Keratinocyte (primary cell): ENCODE results near the gene BNC2.

Experiments used
- EZH2 ChIP-seq: IDR thresholded peaks from one replicate; pipeline ENCODE4 v1.6.1; 2012; ENCODE audit warnings: inconsistent platforms, mild to moderate bottlenecking, low read length, moderate library complexity
- TF ChIP-seq, protein P1 (sequence below), 3 experiments: IDR thresholded peaks in 1 of 3; conservative IDR thresholded peaks in 1 of 3; optimal IDR thresholded peaks in 1 of 3; 2 replicates in 2 of 3; 3 replicates in 1 of 3; pipeline versions ENCODE3 to v1.5.1; 2011; ENCODE audit warnings: low read length in 3 of 3, mild to moderate bottlenecking in 3 of 3, moderate library complexity in 2 of 3, control low read depth in 1 of 3, inconsistent platforms in 1 of 3; ENCODE audit not compliant: insufficient read depth in 2 of 3; ENCODE audit errors: extremely low read depth in 1 of 3

DNA sequence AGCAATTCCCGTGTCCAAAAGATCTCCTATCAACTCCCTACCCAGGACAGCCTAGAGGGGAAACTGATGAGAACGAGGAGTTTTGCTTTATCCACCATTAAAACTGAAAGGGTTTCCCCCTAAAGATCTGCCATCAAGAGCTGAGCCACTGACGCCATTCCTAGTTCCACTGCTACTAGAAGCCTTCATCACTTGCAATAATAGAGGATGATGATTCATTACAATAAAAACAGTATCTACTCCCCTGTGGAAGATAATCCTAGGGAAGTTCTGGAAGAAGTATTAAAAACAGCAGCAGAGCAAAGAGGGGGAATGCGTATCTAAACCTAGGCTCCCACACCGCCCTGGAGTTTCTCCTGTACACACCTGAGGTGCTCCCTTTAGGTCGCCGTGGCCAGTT, 394.5 kb downstream of the BNC2 start:
- TF ChIP-seq, protein P1, sequence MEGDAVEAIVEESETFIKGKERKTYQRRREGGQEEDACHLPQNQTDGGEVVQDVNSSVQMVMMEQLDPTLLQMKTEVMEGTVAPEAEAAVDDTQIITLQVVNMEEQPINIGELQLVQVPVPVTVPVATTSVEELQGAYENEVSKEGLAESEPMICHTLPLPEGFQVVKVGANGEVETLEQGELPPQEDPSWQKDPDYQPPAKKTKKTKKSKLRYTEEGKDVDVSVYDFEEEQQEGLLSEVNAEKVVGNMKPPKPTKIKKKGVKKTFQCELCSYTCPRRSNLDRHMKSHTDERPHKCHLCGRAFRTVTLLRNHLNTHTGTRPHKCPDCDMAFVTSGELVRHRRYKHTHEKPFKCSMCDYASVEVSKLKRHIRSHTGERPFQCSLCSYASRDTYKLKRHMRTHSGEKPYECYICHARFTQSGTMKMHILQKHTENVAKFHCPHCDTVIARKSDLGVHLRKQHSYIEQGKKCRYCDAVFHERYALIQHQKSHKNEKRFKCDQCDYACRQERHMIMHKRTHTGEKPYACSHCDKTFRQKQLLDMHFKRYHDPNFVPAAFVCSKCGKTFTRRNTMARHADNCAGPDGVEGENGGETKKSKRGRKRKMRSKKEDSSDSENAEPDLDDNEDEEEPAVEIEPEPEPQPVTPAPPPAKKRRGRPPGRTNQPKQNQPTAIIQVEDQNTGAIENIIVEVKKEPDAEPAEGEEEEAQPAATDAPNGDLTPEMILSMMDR (optimal IDR thresholded peaks at IDR 0.05 in 1 of 3, IDR thresholded peaks at IDR 0.05 in 1 of 3, conservative IDR thresholded peaks at IDR 0.05 in 1 of 3; ENCODE audit: extremely low read depth in 1 of 3, insufficient read depth in 2 of 3, low read length in 3 of 3) = no peak
- TF ChIP-seq EZH2 = no peak
